Measurements from ENCODE around the gene MT1B.

DNA sequence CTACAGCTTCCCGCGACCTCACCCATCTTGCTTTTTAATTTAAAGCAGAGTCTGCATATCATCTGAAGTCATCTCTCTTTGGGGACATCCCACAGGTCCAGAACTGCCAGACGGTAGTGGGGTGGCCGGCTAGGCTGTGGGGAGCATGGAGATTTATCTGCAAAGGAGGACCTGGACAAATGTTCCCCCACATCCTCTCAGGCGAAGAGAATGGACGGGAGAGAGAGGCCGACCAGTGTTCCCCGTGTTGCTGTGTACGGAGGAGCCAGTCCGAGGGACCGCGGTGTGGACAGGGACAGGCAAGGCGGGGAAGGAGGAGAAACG lies 19.9 kb upstream of the MT1B start:
- TF ChIP-seq, protein P1, sequence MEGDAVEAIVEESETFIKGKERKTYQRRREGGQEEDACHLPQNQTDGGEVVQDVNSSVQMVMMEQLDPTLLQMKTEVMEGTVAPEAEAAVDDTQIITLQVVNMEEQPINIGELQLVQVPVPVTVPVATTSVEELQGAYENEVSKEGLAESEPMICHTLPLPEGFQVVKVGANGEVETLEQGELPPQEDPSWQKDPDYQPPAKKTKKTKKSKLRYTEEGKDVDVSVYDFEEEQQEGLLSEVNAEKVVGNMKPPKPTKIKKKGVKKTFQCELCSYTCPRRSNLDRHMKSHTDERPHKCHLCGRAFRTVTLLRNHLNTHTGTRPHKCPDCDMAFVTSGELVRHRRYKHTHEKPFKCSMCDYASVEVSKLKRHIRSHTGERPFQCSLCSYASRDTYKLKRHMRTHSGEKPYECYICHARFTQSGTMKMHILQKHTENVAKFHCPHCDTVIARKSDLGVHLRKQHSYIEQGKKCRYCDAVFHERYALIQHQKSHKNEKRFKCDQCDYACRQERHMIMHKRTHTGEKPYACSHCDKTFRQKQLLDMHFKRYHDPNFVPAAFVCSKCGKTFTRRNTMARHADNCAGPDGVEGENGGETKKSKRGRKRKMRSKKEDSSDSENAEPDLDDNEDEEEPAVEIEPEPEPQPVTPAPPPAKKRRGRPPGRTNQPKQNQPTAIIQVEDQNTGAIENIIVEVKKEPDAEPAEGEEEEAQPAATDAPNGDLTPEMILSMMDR (IDR thresholded peaks at IDR 0.05) = no peak
- TF ChIP-seq POLR2A (IDR thresholded peaks at IDR 0.05) = no peak
- no peak for TF ChIP-seq POLR2AphosphoS5 (IDR thresholded peaks at IDR 0.05)
